Nephron (organoid): Measurements from ENCODE around the gene SLC9A1.

Source experiments
- H3K27ac Mint-ChIP-seq, 3 experiments: 2 replicates each; pipeline ENCODE4 v1.8.0; 2020; ENCODE audit warnings: mixed read lengths in 3 of 3, mild to moderate bottlenecking in 2 of 3, moderate library complexity in 1 of 3
- H3K27me3 Mint-ChIP-seq: 2 replicates; pipeline ENCODE4 v1.8.0; 2021; ENCODE audit warnings: low read depth, mild to moderate bottlenecking, moderate library complexity, mixed read lengths
- H3K36me3 Mint-ChIP-seq: 2 replicates; pipeline ENCODE4 v1.8.0; 2020; ENCODE audit warnings: low read depth, mixed read lengths
- H3K4me1 Mint-ChIP-seq: 2 replicates; pipeline ENCODE4 v1.8.0; 2020; ENCODE audit warnings: mixed read lengths
- H3K4me3 Mint-ChIP-seq, 3 experiments: 2 replicates each; pipeline ENCODE4 v1.8.0; 2020; ENCODE audit warnings: mild to moderate bottlenecking in 3 of 3, mixed read lengths in 3 of 3, moderate library complexity in 2 of 3
- H3K9me3 Mint-ChIP-seq: 2 replicates; pipeline ENCODE4 v1.8.0; 2020; ENCODE audit warnings: mixed read lengths
- TF ChIP-seq, protein P1 (sequence below), 3 experiments: fragments of 200-600 bp; sonication (generic); IDR thresholded peaks; one replicate each; pipeline ENCODE4 v1.5.0; 2021; ENCODE audit warnings: antibody characterized with exemption in 3 of 3; ENCODE audit not compliant: unreplicated experiment in 3 of 3

Gene SLC9A1

GRCh38 chr1:27136998-27137542 is 17.9 kb downstream of the SLC9A1 start:
- Mint-ChIP-seq H3K9me3 (no peaks in the 10 kb centered on the region), H3K27ac (peak overlapping the region; percentile 20 to 90 (median 24)), H3K4me3 (no peak overlapping the region), H3K27me3 (no peaks in the 10 kb centered on the region), H3K4me1 (peaks cover 38% of the 10 kb centered on the region), H3K36me3 (no peaks in the 10 kb centered on the region)
- TF ChIP-seq, protein P1, sequence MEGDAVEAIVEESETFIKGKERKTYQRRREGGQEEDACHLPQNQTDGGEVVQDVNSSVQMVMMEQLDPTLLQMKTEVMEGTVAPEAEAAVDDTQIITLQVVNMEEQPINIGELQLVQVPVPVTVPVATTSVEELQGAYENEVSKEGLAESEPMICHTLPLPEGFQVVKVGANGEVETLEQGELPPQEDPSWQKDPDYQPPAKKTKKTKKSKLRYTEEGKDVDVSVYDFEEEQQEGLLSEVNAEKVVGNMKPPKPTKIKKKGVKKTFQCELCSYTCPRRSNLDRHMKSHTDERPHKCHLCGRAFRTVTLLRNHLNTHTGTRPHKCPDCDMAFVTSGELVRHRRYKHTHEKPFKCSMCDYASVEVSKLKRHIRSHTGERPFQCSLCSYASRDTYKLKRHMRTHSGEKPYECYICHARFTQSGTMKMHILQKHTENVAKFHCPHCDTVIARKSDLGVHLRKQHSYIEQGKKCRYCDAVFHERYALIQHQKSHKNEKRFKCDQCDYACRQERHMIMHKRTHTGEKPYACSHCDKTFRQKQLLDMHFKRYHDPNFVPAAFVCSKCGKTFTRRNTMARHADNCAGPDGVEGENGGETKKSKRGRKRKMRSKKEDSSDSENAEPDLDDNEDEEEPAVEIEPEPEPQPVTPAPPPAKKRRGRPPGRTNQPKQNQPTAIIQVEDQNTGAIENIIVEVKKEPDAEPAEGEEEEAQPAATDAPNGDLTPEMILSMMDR (IDR thresholded peaks at IDR 0.05; ENCODE audit: unreplicated experiment in 3 of 3) = no peak

DNA sequence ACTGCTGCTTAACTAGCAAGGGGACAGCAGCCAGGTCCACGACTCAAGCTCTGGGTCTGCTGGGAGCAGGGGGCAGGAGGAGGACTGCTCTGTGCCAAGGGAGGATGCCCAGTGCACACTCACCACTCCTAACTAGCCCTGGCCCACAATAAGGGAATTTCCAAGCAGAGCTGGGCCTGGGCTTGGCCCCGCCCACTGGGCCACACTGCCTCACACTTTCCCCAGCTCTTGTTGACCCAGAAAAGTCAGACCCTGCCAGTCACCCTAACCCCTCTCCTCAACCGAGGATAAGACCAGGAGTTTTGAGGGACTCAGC is 18.7 kb downstream of the SLC9A1 start:
- H3K27ac Mint-ChIP-seq = peak overlapping the region in 2 of 3 experiments; percentile 24 to 90
- H3K4me1 Mint-ChIP-seq = peaks cover 33% of the 10 kb centered on the region
- H3K4me3 Mint-ChIP-seq = no peak overlapping the region
- H3K36me3 Mint-ChIP-seq = no peaks in the 10 kb centered on the region
- no peaks in the 10 kb centered on the region for H3K9me3 Mint-ChIP-seq
- TF ChIP-seq, protein P1 (IDR thresholded peaks at IDR 0.05; ENCODE audit: unreplicated experiment in 3 of 3) = no peak
- H3K27me3 Mint-ChIP-seq = no peaks in the 10 kb centered on the region

DNA sequence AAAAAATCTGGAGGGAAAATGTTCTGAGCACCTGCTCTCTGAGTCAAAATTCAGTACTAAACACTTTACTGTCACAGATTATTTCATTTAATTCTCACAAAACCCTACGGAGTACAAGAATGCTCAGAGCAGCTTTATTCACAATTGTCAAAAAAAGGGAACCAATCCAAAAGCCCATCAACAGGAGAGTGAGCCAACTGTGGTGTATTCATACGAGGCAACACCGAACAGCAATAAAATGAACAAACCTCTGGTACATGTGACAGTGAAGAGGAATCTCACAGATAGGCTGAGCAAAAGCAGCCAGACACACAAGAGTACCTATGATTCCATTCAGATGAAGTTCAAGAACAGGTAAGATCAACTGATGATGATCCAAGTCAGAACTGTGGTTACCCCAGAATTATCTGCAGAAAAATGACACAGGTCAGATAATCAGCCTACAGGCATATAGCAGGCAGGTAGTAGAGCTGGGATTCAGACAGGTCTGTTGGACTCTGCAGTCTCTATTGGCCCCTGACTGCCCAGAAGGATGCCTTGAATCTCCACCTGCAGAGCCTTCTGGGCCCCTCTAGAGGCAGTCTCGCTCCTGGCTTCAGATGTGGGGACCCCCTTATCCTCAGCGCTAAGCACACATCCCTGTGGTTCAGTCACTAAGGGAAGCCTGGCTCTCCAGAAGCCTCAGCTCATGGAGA is 19.2 kb downstream of the SLC9A1 start:
- peaks cover 33% of the 10 kb centered on the region for H3K4me1 Mint-ChIP-seq
- H3K36me3 Mint-ChIP-seq = no peaks in the 10 kb centered on the region
- TF ChIP-seq, protein P1 (IDR thresholded peaks at IDR 0.05; ENCODE audit: unreplicated experiment in 3 of 3) = no peak
- no peaks in the 10 kb centered on the region for H3K27me3 Mint-ChIP-seq
- no peaks in the 10 kb centered on the region for H3K9me3 Mint-ChIP-seq
- peak overlapping the region in 2 of 3 experiments; percentile 29 to 90 for H3K27ac Mint-ChIP-seq
- no peak overlapping the region for H3K4me3 Mint-ChIP-seq

DNA sequence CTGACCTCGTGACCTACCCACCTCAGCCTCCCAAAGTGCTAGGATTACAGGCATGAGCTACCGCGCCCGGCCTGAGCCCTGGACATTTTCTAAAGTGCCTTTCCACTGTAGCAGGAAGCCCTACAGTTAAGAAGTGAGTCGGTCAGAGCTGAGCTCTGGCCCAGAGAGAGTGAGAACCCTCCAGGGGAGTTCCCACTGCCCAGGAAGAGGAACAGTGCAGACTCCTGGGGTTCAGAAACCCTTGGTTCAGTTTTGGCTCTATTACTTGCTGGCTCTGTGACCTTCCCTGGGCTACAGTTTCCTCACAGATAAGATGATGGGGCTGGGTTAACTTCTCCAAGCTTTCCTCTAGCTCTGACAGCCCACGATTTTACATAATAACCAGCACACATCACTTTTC is 20.9 kb downstream of the SLC9A1 start:
- H3K4me3 Mint-ChIP-seq = no peak overlapping the region
- TF ChIP-seq, protein P1 (IDR thresholded peaks at IDR 0.05; ENCODE audit: unreplicated experiment in 3 of 3) = no peak
- no peaks in the 10 kb centered on the region for H3K9me3 Mint-ChIP-seq
- H3K27ac Mint-ChIP-seq = peak overlapping the region in 1 of 3 experiments; percentile 43
- H3K4me1 Mint-ChIP-seq = peaks cover 21% of the 10 kb centered on the region
- H3K27me3 Mint-ChIP-seq = no peaks in the 10 kb centered on the region
- no peaks in the 10 kb centered on the region for H3K36me3 Mint-ChIP-seq

DNA sequence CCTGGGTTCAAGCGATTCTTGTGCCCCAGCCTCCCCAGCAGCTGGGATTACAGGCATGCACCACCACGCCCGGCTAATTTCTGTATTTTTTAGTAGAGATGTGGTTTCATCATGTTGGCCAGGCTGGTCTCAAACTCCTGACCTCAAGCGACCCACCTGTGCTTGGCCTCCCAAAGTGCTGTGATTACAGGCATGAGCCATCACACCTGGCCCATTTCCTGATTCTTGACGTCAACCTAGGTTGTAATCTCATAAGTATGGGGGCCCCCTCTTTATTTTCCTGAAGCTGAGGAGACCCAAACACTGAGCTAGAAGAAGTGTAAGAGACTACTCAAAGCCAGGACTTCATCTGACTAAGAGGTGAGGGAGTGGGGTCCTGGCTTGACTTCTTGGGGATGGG is 21.8 kb downstream of the SLC9A1 start:
- H3K4me1 Mint-ChIP-seq = peaks cover 13% of the 10 kb centered on the region
- no peaks in the 10 kb centered on the region for H3K9me3 Mint-ChIP-seq
- H3K27me3 Mint-ChIP-seq = no peaks in the 10 kb centered on the region
- TF ChIP-seq, protein P1 (IDR thresholded peaks at IDR 0.05; ENCODE audit: unreplicated experiment in 3 of 3) = no peak
- H3K4me3 Mint-ChIP-seq = no peak overlapping the region
- H3K27ac Mint-ChIP-seq = no peak overlapping the region
- H3K36me3 Mint-ChIP-seq = no peaks in the 10 kb centered on the region

DNA sequence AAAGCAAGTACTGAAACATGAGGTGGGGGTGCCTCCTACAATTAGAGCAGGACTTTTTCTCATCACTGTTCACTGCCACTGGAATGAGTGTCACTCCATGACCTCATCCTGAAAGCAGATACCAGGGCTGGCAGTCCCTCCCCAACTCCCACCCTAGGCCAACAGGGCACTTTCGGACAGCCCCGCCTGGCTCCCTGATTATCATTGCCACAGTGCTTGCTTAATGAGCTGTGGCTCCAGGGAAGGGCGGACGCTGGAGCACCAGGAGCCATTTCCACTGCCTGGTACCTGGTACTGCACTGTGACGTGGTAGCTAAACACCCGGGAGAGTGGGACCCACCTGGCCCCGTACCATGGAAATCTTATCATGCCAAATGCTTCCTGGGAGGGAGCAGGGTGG is 22.3 kb downstream of the SLC9A1 start:
- H3K27ac Mint-ChIP-seq = peak overlapping the region in 1 of 3 experiments; percentile 59
- peaks cover 8% of the 10 kb centered on the region for H3K4me1 Mint-ChIP-seq
- TF ChIP-seq, protein P1 (IDR thresholded peaks at IDR 0.05; ENCODE audit: unreplicated experiment in 3 of 3) = no peak
- H3K36me3 Mint-ChIP-seq = no peaks in the 10 kb centered on the region
- no peaks in the 10 kb centered on the region for H3K27me3 Mint-ChIP-seq
- H3K4me3 Mint-ChIP-seq = no peak overlapping the region
- H3K9me3 Mint-ChIP-seq = no peaks in the 10 kb centered on the region
